IMR-90 (cell line): ENCODE data around the gene LUZP2.

Experiments used
- BHLHE40 ChIP-seq: fragments of 150-350 bp; IDR thresholded peaks from 2 replicates; pipeline ENCODE4 v1.6.1; 2016; ENCODE audit warnings: mild to moderate bottlenecking, low read depth, low read length
- CEBPB ChIP-seq: IDR thresholded peaks from 2 replicates; pipeline ENCODE4 v1.6.1; 2012; ENCODE audit warnings: low read depth, low read length, improper control_type of control experiment
- CHD1 ChIP-seq: IDR thresholded peaks from 2 replicates; pipeline ENCODE4 v1.6.1; 2012; ENCODE audit warnings: low read depth, low read length, improper control_type of control experiment
- FOS ChIP-seq: fragments of 150-350 bp; IDR thresholded peaks from 2 replicates; pipeline ENCODE4 v1.6.1; 2016; ENCODE audit warnings: low read depth, low read length
- MAFK ChIP-seq: IDR thresholded peaks from 2 replicates; pipeline ENCODE4 v1.6.1; 2012; ENCODE audit warnings: low read depth, low read length, improper control_type of control experiment
- MXI1 ChIP-seq: IDR thresholded peaks from 2 replicates; pipeline ENCODE4 v1.6.1; 2012; ENCODE audit warnings: low read depth, mild to moderate bottlenecking, low read length, moderate library complexity, borderline replicate concordance
- NFE2L2 ChIP-seq: fragments of 150-350 bp; IDR thresholded peaks from 2 replicates; pipeline ENCODE4 v1.6.1; 2016; ENCODE audit warnings: low read depth, mild to moderate bottlenecking, low read length
- POLR2A ChIP-seq: IDR thresholded peaks from 2 replicates; pipeline ENCODE4 v1.6.1; 2012; ENCODE audit warnings: mild to moderate bottlenecking, low read depth, low read length
- RAD21 ChIP-seq: IDR thresholded peaks from 2 replicates; pipeline ENCODE4 v1.6.1; 2012; ENCODE audit warnings: low read length, improper control_type of control experiment
- RCOR1 ChIP-seq: IDR thresholded peaks from 2 replicates; pipeline ENCODE4 v1.6.1; 2012; ENCODE audit warnings: mild to moderate bottlenecking, low read length, improper control_type of control experiment; ENCODE audit not compliant: insufficient replicate concordance
- SMC3 ChIP-seq: fragments of 150-350 bp; IDR thresholded peaks from 2 replicates; pipeline ENCODE4 v1.6.1; 2016; ENCODE audit warnings: low read depth, mild to moderate bottlenecking, antibody characterized with exemption, low read length, moderate library complexity
- TF ChIP-seq, protein P1 (sequence below): conservative IDR thresholded peaks from 2 replicates; pipeline ENCODE4 v1.5.1; 2012; ENCODE audit warnings: mild to moderate bottlenecking, low read depth, low read length, improper control_type of control experiment
- TF ChIP-seq, protein P2 (sequence below): fragments of 150-350 bp; IDR thresholded peaks from 2 replicates; pipeline ENCODE4 v1.6.1; 2016; ENCODE audit warnings: low read depth, mild to moderate bottlenecking, low read length, moderate library complexity, borderline replicate concordance
- TF ChIP-seq, protein P3 (sequence below): fragments of 150-350 bp; IDR thresholded peaks from 2 replicates; pipeline ENCODE4 v1.6.1; 2017; ENCODE audit warnings: mild to moderate bottlenecking, antibody characterized with exemption, low read length, low read depth

DNA sequence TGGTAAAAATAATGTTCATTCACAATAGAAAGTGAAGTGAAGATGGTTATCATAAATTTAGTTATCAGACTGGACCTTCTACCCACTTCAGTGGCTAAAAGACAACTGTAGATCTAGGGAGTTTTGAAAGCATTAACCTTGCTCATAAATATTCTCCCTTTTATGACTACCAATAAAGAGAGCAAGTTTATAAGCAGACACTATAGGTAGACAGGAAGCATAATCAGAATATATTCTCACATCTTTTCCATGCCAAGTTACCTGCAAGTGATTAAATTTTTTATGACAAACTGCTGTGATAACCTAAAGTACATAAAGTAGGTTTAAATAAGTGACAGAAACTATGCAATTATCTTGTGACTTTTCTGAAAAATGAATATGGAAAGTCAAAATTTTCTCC lies 62.5 kb downstream of the LUZP2 start:
- TF ChIP-seq POLR2A (no peak), SMC3 (no peak), RCOR1 (no peak), MXI1 (no peak), MAFK (no peak), CHD1 (no peak), RAD21 (no peak), BHLHE40 (no peak), CEBPB (no peak), NFE2L2 (no peak), FOS (no peak)
- TF ChIP-seq, protein P1, sequence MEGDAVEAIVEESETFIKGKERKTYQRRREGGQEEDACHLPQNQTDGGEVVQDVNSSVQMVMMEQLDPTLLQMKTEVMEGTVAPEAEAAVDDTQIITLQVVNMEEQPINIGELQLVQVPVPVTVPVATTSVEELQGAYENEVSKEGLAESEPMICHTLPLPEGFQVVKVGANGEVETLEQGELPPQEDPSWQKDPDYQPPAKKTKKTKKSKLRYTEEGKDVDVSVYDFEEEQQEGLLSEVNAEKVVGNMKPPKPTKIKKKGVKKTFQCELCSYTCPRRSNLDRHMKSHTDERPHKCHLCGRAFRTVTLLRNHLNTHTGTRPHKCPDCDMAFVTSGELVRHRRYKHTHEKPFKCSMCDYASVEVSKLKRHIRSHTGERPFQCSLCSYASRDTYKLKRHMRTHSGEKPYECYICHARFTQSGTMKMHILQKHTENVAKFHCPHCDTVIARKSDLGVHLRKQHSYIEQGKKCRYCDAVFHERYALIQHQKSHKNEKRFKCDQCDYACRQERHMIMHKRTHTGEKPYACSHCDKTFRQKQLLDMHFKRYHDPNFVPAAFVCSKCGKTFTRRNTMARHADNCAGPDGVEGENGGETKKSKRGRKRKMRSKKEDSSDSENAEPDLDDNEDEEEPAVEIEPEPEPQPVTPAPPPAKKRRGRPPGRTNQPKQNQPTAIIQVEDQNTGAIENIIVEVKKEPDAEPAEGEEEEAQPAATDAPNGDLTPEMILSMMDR, result no peak
- TF ChIP-seq, protein P2, sequence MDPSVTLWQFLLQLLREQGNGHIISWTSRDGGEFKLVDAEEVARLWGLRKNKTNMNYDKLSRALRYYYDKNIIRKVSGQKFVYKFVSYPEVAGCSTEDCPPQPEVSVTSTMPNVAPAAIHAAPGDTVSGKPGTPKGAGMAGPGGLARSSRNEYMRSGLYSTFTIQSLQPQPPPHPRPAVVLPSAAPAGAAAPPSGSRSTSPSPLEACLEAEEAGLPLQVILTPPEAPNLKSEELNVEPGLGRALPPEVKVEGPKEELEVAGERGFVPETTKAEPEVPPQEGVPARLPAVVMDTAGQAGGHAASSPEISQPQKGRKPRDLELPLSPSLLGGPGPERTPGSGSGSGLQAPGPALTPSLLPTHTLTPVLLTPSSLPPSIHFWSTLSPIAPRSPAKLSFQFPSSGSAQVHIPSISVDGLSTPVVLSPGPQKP, result no peak
- TF ChIP-seq, protein P3, sequence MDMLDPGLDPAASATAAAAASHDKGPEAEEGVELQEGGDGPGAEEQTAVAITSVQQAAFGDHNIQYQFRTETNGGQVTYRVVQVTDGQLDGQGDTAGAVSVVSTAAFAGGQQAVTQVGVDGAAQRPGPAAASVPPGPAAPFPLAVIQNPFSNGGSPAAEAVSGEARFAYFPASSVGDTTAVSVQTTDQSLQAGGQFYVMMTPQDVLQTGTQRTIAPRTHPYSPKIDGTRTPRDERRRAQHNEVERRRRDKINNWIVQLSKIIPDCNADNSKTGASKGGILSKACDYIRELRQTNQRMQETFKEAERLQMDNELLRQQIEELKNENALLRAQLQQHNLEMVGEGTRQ, result no peak
